Neural progenitor cell (in vitro differentiated cells): ENCODE results near the gene GPR180. TPM values are rescaled to one million over a fixed set of nuclear protein-coding genes. Genes with fewer than 3 reads are reported as not detected.
"Not testable (repeated sequence)": the region's sequence is repeated elsewhere in the genome, so short reads cannot be mapped to it uniquely, and the experiment has no call there.

ENCODE experiments used
- DNase-seq: peaks from one replicate; pipeline ENCODE4 v3.0.0-alpha.2; 2016; ENCODE audit warnings: low spot score
- H2AFZ ChIP-seq: fragments of 200-600 bp; sonication (generic); replicated peaks from 2 replicates; pipeline ENCODE4 v1.6.1; 2016; ENCODE audit warnings: antibody characterized with exemption
- H3F3A ChIP-seq: fragments of 200-600 bp; sonication (generic); 2 replicates; pipeline ENCODE4 v1.6.1; 2016; ENCODE audit warnings: antibody characterized with exemption, low read depth
- H3K27ac ChIP-seq: fragments of 200-600 bp; sonication (generic); 2 replicates; pipeline ENCODE4 v1.5.1; 2016; ENCODE audit warnings: mild to moderate bottlenecking
- H3K27me3 ChIP-seq: fragments of 200-600 bp; sonication (generic); 2 replicates; pipeline ENCODE4 v1.6.1; 2016; ENCODE audit warnings: mild to moderate bottlenecking, moderate library complexity
- H3K36me3 ChIP-seq: fragments of 200-600 bp; sonication (generic); 2 replicates; pipeline ENCODE4 v1.5.1; 2016
- H3K4me1 ChIP-seq: fragments of 200-600 bp; sonication (generic); 2 replicates; pipeline ENCODE4 v1.6.1; 2016; ENCODE audit warnings: mixed run types
- H3K4me2 ChIP-seq: fragments of 200-600 bp; sonication (generic); 2 replicates; pipeline ENCODE4 v1.6.1; 2016
- H3K4me3 ChIP-seq: fragments of 200-600 bp; sonication (generic); 2 replicates; pipeline ENCODE4 v1.5.1; 2016
- H3K79me2 ChIP-seq: fragments of 200-600 bp; sonication (generic); 2 replicates; pipeline ENCODE4 v1.6.1; 2016; ENCODE audit warnings: low read depth
- H3K9ac ChIP-seq: fragments of 200-600 bp; sonication (generic); 2 replicates; pipeline ENCODE4 v1.6.1; 2016
- H3K9me3 ChIP-seq: fragments of 200-600 bp; sonication (generic); 2 replicates; pipeline ENCODE4 v1.5.1; 2016; ENCODE audit warnings: low read depth
- H4K20me1 ChIP-seq: fragments of 200-600 bp; sonication (generic); 2 replicates; pipeline ENCODE4 v1.6.1; 2016; ENCODE audit warnings: low read depth
- H3K27ac Mint-ChIP-seq: 3 replicates; pipeline ENCODE4 v1.8.0; 2021; ENCODE audit warnings: mixed read lengths
- H3K27me3 Mint-ChIP-seq: 2 replicates; pipeline ENCODE4 v1.8.0; 2022; ENCODE audit warnings: low read depth, mild to moderate bottlenecking, inconsistent platforms, moderate library complexity, mixed read lengths; ENCODE audit not compliant: insufficient read depth
- H3K36me3 Mint-ChIP-seq: 3 replicates; pipeline ENCODE4 v1.8.0; 2021; ENCODE audit warnings: mixed read lengths
- H3K4me1 Mint-ChIP-seq: 3 replicates; pipeline ENCODE4 v1.8.0; 2021; ENCODE audit warnings: mixed read lengths
- H3K4me3 Mint-ChIP-seq: 3 replicates; pipeline ENCODE4 v1.8.0; 2021; ENCODE audit warnings: mild to moderate bottlenecking, moderate library complexity, mixed read lengths
- H3K9me3 Mint-ChIP-seq: 3 replicates; pipeline ENCODE4 v1.8.0; 2020; ENCODE audit warnings: mixed read lengths
- EZH2 ChIP-seq: fragments of 200-600 bp; sonication (generic); IDR thresholded peaks from 2 replicates; pipeline ENCODE4 v1.6.1; 2017; ENCODE audit warnings: antibody characterized with exemption, mild to moderate bottlenecking, moderate library complexity
- EZH2phosphoT487 ChIP-seq: fragments of 200-600 bp; sonication (generic); IDR thresholded peaks from 2 replicates; pipeline ENCODE4 v1.6.1; 2017; ENCODE audit warnings: antibody characterized with exemption
- total RNA-seq: library from RNA; depleted of rRNA; stranded (reverse); fragments of >200 nt; gene quantifications from 2 replicates; pipeline ENCODE4 v1.2.3, GENCODE V29; 2015; ENCODE audit warnings: low replicate concordance
- TF ChIP-seq, protein P1 (sequence below): fragments of 200-600 bp; sonication (generic); IDR thresholded peaks from 2 replicates; pipeline ENCODE4 v1.5.1; 2017; ENCODE audit warnings: antibody characterized with exemption, mild to moderate bottlenecking

Gene GPR180
- total RNA-seq, 1 donor from 2014 or later = 16.5 TPM

DNA sequence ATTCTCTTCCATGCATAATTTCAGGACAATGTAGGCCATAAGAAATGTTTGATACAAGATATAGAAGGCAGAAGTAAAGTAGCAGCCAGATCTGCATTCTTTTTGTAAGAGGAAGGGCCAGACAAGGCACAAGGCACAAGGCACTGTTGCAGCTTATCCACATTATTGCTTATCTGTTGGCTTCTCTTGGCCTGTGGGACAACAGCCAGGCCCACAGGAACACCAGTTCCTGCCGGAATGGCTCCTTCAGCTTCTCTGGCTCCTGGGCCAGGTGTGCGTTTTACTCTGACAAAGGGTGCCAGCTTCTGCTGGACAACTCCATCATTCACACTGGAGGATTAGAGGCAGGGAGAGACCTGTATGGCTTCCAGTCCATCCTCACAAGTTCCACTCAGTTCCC, 29.2 kb downstream of the GPR180 start:
- Histone ChIP-seq H3K27ac (no peak overlapping the region), H3K4me3 (no peak overlapping the region), H3K9ac (no peak overlapping the region), H3F3A (no peaks in the 10 kb centered on the region), H3K4me1 (no peaks in the 10 kb centered on the region), H3K27me3 (no peaks in the 10 kb centered on the region), H3K9me3 (no peaks in the 10 kb centered on the region), H3K79me2 (no peaks in the 10 kb centered on the region), H3K36me3 (peaks cover 11% of the 10 kb centered on the region), H3K4me2 (no peak overlapping the region), H2AFZ (no peak overlapping the region), H4K20me1 (no peaks in the 10 kb centered on the region)
- peaks cover 18% of the 10 kb centered on the region for H3K36me3 Mint-ChIP-seq
- H3K9me3 Mint-ChIP-seq = no peaks in the 10 kb centered on the region
- no peak overlapping the region for H3K4me3 Mint-ChIP-seq
- no peak for DNase-seq
- no peak for TF ChIP-seq EZH2phosphoT487
- no peak for TF ChIP-seq EZH2
- TF ChIP-seq, protein P1, sequence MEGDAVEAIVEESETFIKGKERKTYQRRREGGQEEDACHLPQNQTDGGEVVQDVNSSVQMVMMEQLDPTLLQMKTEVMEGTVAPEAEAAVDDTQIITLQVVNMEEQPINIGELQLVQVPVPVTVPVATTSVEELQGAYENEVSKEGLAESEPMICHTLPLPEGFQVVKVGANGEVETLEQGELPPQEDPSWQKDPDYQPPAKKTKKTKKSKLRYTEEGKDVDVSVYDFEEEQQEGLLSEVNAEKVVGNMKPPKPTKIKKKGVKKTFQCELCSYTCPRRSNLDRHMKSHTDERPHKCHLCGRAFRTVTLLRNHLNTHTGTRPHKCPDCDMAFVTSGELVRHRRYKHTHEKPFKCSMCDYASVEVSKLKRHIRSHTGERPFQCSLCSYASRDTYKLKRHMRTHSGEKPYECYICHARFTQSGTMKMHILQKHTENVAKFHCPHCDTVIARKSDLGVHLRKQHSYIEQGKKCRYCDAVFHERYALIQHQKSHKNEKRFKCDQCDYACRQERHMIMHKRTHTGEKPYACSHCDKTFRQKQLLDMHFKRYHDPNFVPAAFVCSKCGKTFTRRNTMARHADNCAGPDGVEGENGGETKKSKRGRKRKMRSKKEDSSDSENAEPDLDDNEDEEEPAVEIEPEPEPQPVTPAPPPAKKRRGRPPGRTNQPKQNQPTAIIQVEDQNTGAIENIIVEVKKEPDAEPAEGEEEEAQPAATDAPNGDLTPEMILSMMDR = no peak
- peaks cover 5% of the 10 kb centered on the region for H3K27me3 Mint-ChIP-seq
- H3K27ac Mint-ChIP-seq = no peak overlapping the region
- no peaks in the 10 kb centered on the region for H3K4me1 Mint-ChIP-seq

DNA sequence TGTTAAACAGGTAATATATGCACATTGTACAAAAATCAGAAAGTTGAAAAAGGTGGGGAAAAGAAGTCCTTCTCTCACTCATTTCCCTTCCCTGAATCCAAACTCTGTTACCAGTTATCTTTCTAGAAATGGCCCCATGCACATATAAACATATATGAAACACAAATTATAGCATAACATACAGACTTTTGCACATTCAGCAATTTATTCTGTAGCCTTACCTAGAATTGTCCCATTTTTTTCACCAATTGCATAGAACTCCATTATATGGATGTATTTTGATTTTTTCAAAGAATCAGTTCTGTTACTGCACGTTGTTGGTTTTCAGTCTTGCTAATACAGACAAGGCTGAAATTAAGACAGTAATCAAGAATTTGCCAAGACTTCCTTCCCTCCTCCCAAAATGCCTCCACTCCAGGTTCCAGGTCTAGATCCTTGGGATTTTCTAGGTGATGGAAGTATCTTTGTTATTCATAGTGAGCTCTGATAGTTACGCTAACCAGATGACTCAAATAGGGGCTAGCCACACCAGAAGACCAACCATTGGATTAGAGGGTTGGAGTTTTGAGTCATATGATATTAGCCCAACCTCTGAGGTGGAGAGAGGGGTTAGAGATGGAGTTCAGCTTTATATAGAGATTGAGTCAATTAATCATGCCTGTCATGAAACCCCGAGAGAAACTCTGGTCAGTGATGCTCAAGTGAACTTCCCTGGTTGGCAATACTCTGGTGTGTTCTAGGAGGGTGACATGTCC, 30.7 kb downstream of the GPR180 start:
- no peak overlapping the region for H2AFZ ChIP-seq
- Mint-ChIP-seq H3K27me3 (peaks cover 5% of the 10 kb centered on the region), H3K36me3 (peaks cover 18% of the 10 kb centered on the region), H3K4me3 (no peak overlapping the region), H3K27ac (no peak overlapping the region), H3K4me1 (no peaks in the 10 kb centered on the region), H3K9me3 (peaks cover 3% of the 10 kb centered on the region)
- no peak for DNase-seq
- H3K4me3 ChIP-seq = no peak overlapping the region
- H3K4me1 ChIP-seq = no peaks in the 10 kb centered on the region
- H3K27me3 ChIP-seq = no peaks in the 10 kb centered on the region
- H3K9me3 ChIP-seq = no peaks in the 10 kb centered on the region
- H3K36me3 ChIP-seq = peaks cover 4% of the 10 kb centered on the region
- no peaks in the 10 kb centered on the region for H3K79me2 ChIP-seq
- no peak overlapping the region for H3K4me2 ChIP-seq
- H4K20me1 ChIP-seq = no peaks in the 10 kb centered on the region
- no peaks in the 10 kb centered on the region for H3F3A ChIP-seq
- TF ChIP-seq, protein P1 = no peak
- TF ChIP-seq EZH2 = no peak
- no peak for TF ChIP-seq EZH2phosphoT487
- no peak overlapping the region for H3K9ac ChIP-seq
- no peak overlapping the region for H3K27ac ChIP-seq

DNA sequence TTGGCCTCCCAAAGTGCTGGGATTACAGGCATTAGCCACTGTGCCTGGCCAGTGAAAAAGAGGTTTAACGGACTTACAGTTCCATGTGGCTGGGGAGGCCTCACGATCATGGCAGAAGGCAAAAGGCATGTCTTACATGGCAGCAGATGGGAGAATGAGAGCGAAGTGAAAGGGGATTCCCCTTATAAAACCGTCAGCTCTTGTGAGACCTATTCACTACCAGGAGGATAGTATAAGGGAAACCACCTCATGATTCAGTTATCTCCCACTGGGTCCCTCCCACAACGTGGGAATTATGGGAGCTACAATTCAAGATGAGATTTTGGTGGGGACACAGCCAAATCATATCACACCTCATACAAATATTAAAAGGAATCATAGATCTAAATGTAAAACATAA, 34.4 kb downstream of the GPR180 start:
- not testable (repeated sequence) for H3K36me3 ChIP-seq, H3K9me3 Mint-ChIP-seq, H3K9me3 ChIP-seq, H4K20me1 ChIP-seq, H3K27me3 Mint-ChIP-seq, H3K27ac Mint-ChIP-seq, H3K27ac ChIP-seq, H3K4me1 Mint-ChIP-seq, H3K4me2 ChIP-seq, H2AFZ ChIP-seq, H3K27me3 ChIP-seq, H3K4me3 Mint-ChIP-seq, H3K4me3 ChIP-seq, H3K79me2 ChIP-seq, H3K4me1 ChIP-seq, H3F3A ChIP-seq, H3K9ac ChIP-seq, DNase-seq
- H3K36me3 Mint-ChIP-seq = peaks cover 13% of the 10 kb centered on the region

DNA sequence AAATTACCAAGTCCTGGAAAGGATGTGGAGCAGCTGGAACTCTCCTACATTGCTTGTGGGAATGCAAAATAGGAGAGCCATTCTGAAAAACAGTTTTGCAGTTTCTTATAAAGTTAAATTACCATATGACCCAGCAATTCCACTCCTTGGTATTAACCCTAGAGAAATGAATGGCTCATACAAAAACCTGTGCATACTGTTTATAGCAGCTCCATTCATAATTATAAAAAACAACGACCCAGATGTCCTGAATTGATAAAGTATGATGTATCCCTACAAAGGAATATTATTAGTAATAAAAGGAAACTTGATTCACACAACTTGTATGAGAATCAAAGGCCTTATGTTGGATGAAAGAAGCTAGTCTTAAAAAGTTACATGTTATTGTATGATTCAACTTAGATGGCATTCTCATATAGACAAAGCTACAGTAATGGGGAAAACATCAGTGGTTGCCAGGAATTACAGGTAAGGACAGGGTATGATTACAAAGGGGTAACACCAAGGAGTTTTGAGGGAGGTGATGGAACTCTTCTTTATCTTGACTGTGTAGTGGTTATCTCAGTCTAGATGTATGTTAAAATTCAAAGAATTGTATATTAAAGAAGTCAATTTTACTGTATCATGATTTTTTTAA, 35.4 kb downstream of the GPR180 start:
- peaks cover 16% of the 10 kb centered on the region for H3K4me1 Mint-ChIP-seq
- DNase-seq = no peak
- no peaks in the 10 kb centered on the region for H4K20me1 ChIP-seq
- peaks cover 7% of the 10 kb centered on the region for H3K9me3 Mint-ChIP-seq
- no peaks in the 10 kb centered on the region for H3K4me1 ChIP-seq
- no peak overlapping the region for H2AFZ ChIP-seq
- H3K79me2 ChIP-seq = no peaks in the 10 kb centered on the region
- H3K4me3 Mint-ChIP-seq = no peak overlapping the region
- H3K9me3 ChIP-seq = no peaks in the 10 kb centered on the region
- H3K27me3 Mint-ChIP-seq = peaks cover 5% of the 10 kb centered on the region
- H3K36me3 Mint-ChIP-seq = peaks cover 13% of the 10 kb centered on the region
- H3K9ac ChIP-seq = no peak overlapping the region
- no peak overlapping the region for H3K4me3 ChIP-seq
- no peak overlapping the region for H3K27ac ChIP-seq
- no peaks in the 10 kb centered on the region for H3K36me3 ChIP-seq
- H3F3A ChIP-seq = no peaks in the 10 kb centered on the region
- H3K4me2 ChIP-seq = no peak overlapping the region
- H3K27me3 ChIP-seq = no peaks in the 10 kb centered on the region
- TF ChIP-seq EZH2phosphoT487 = no peak
- H3K27ac Mint-ChIP-seq = no peak overlapping the region

DNA sequence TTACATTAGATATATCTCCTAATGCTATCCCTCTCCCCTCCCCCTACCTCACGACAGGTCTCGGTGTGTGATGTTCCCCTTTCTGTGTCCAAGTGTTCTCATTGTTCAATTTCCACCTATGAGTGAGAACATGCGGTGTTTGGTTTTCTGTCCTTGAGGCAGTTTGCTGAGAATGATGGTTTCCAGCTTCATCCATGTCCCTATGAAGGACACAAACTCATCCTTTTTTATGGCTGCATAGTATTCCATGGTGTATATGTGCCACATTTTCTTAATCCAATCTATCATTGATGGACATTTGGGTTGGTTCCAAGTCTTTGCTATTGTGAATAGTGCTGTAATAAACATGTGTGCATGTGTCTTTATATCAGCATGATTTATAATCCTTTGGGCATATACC, 36.0 kb downstream of the GPR180 start:
- not testable (repeated sequence) for H3F3A ChIP-seq, H3K4me3 Mint-ChIP-seq, H3K27me3 Mint-ChIP-seq, H3K36me3 ChIP-seq, H2AFZ ChIP-seq, H3K4me3 ChIP-seq, H3K4me2 ChIP-seq, DNase-seq, H3K9me3 ChIP-seq, H3K27ac ChIP-seq, H3K9me3 Mint-ChIP-seq, H4K20me1 ChIP-seq, H3K79me2 ChIP-seq, H3K27me3 ChIP-seq, H3K27ac Mint-ChIP-seq, H3K4me1 ChIP-seq, H3K9ac ChIP-seq
- peaks cover 13% of the 10 kb centered on the region for H3K36me3 Mint-ChIP-seq
- peaks cover 18% of the 10 kb centered on the region for H3K4me1 Mint-ChIP-seq
